GM18520 (cell line): Measurements from ENCODE around the gene ZNF532.

ENCODE experiments used
- ATAC-seq: cut with Tn5 transposase; IDR thresholded peaks from one replicate; pipeline ENCODE4 v1.9.1; 2021; ENCODE audit not compliant: unreplicated experiment

Gene ZNF532

GRCh38 chr18:58867281-58867961 lies 2.7 kb downstream of the ZNF532 start:
- ATAC-seq, result no peak

GRCh38 chr18:58868440-58868839 lies 3.8 kb downstream of the ZNF532 start:
- no peak for ATAC-seq

GRCh38 chr18:58870130-58870529 lies 5.5 kb downstream of the ZNF532 start:
- no peak for ATAC-seq

- ATAC-seq, result no peak
Measured at GRCh38 chr18:58870621-58871020, 5.9 kb downstream of the ZNF532 start.

GRCh38 chr18:58871514-58872420 lies 7.1 kb downstream of the ZNF532 start:
- no peak for ATAC-seq

- ATAC-seq, result no peak
Measured at GRCh38 chr18:58878640-58879039, 14.0 kb downstream of the ZNF532 start.

GRCh38 chr18:58881477-58881876 lies 16.8 kb downstream of the ZNF532 start:
- ATAC-seq, result no peak

- no peak for ATAC-seq
Measured at GRCh38 chr18:58882044-58882443, 17.4 kb downstream of the ZNF532 start.

- ATAC-seq, result no peak
Measured at GRCh38 chr18:58882686-58883085, 18.0 kb downstream of the ZNF532 start.

GRCh38 chr18:58884680-58885079 lies 20.0 kb downstream of the ZNF532 start:
- ATAC-seq, result no peak

- no peak for ATAC-seq
Measured at GRCh38 chr18:58886431-58886830, 21.8 kb downstream of the ZNF532 start.

- ATAC-seq, result no peak
Measured at GRCh38 chr18:58886864-58887612, 22.4 kb downstream of the ZNF532 start.

GRCh38 chr18:58887613-58887963 lies 22.9 kb downstream of the ZNF532 start:
- no peak for ATAC-seq

GRCh38 chr18:58891776-58892175 lies 27.1 kb downstream of the ZNF532 start:
- no peak for ATAC-seq

- ATAC-seq, result no peak
Measured at GRCh38 chr18:58892488-58892887, 27.8 kb downstream of the ZNF532 start.

GRCh38 chr18:58893388-58894099 lies 28.9 kb downstream of the ZNF532 start:
- no peak for ATAC-seq

- no peak for ATAC-seq
Measured at GRCh38 chr18:58894930-58895329, 30.3 kb downstream of the ZNF532 start.

- no peak for ATAC-seq
Measured at GRCh38 chr18:58895385-58895784, 30.7 kb downstream of the ZNF532 start.

GRCh38 chr18:58896268-58896667 lies 31.6 kb downstream of the ZNF532 start:
- ATAC-seq, result peak; percentile 40

- no peak for ATAC-seq
Measured at GRCh38 chr18:58896734-58897508, 32.2 kb downstream of the ZNF532 start.
